COLO668 (cell line): Measurements from ENCODE around the gene ACP7.
"Not testable (repeated sequence)": the region's sequence is repeated elsewhere in the genome, so short reads cannot be mapped to it uniquely, and the experiment has no call there.

ENCODE experiments used
- DNase-seq: peaks from one replicate; lab custom pipeline; 2025; ENCODE audit not compliant: unreplicated experiment; lab: John Stamatoyannopoulos, UW

The ACP7 gene

GRCh38 chr19:39106194-39106593 lies 22.0 kb downstream of the ACP7 start:
- no peak for DNase-seq

GRCh38 chr19:39109641-39110040 lies 25.5 kb downstream of the ACP7 start:
- no peak for DNase-seq

- DNase-seq, result peak; percentile 64
These were observed 26.2 kb downstream of the ACP7 start for GRCh38 chr19:39110263-39110967.

- DNase-seq, result peak; percentile 38
These were observed 27.5 kb downstream of the ACP7 start for GRCh38 chr19:39111593-39112199.

- DNase-seq, result no peak
These were observed 28.2 kb downstream of the ACP7 start for GRCh38 chr19:39112338-39112890.

- DNase-seq, result no peak
These were observed 29.0 kb downstream of the ACP7 start for GRCh38 chr19:39113199-39113598.

GRCh38 chr19:39115105-39115847 lies 31.1 kb downstream of the ACP7 start:
- DNase-seq, result no peak

GRCh38 chr19:39117023-39117422 lies 32.9 kb downstream of the ACP7 start:
- DNase-seq, result not testable (repeated sequence)

- DNase-seq, result no peak
These were observed 35.7 kb downstream of the ACP7 start for GRCh38 chr19:39119830-39120229.

- no peak for DNase-seq
These were observed 39.0 kb downstream of the ACP7 start for GRCh38 chr19:39122934-39123731.

- no peak for DNase-seq
These were observed 40.1 kb downstream of the ACP7 start for GRCh38 chr19:39124136-39124764.

- no peak for DNase-seq
These were observed 41.0 kb downstream of the ACP7 start for GRCh38 chr19:39125199-39125553.

- peak; percentile 97 for DNase-seq
These were observed 41.6 kb downstream of the ACP7 start, which contains the start of gene PAK4 for GRCh38 chr19:39125554-39126311. TSS of gene PAK4 (plus strand) at chr19:39125786. CDS start at chr19:39169554, 43,768 bp downstream.

- DNase-seq, result peak; percentile 73
These were observed 42.4 kb downstream of the ACP7 start for GRCh38 chr19:39126312-39127187.

- no peak for DNase-seq
These were observed 43.8 kb downstream of the ACP7 start for GRCh38 chr19:39127812-39128515.

- DNase-seq, result no peak
These were observed 44.4 kb downstream of the ACP7 start for GRCh38 chr19:39128516-39129079.

GRCh38 chr19:39129116-39129515 lies 44.9 kb downstream of the ACP7 start:
- DNase-seq, result no peak
